HT1080 (cell line): ENCODE measurements around the gene OR2V1. TPM values are rescaled to one million over a fixed set of nuclear protein-coding genes. Genes with fewer than 3 reads are reported as not detected.
"Not testable (repeated sequence)": the region's sequence is repeated elsewhere in the genome, so short reads cannot be mapped to it uniquely, and the experiment has no call there.

Experiments
- DNase-seq: peaks from one replicate; pipeline ENCODE4 v3.0.0-alpha.2; 2015; ENCODE audit warnings: low read depth
- polyA plus RNA-seq, 2 experiments: library from polyadenylated mRNA; depleted of rRNA; stranded (reverse); fragments of >200 nt; gene quantifications; 2 replicates each; pipeline ENCODE4 v1.2.3, GENCODE V29; 2015
- total RNA-seq: library from RNA; depleted of rRNA; stranded (reverse); fragments of >200 nt; shearing (Covaris generic); gene quantifications from 2 replicates; pipeline ENCODE4 v1.2.3, GENCODE V29; 2014; rRNA removed

Gene OR2V1, protein sequence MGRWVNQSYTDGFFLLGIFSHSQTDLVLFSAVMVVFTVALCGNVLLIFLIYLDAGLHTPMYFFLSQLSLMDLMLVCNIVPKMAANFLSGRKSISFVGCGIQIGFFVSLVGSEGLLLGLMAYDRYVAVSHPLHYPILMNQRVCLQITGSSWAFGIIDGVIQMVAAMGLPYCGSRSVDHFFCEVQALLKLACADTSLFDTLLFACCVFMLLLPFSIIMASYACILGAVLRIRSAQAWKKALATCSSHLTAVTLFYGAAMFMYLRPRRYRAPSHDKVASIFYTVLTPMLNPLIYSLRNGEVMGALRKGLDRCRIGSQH
- total RNA-seq: not detected in 2 replicates
- not detected in 2 replicates for polyA plus RNA-seq (2015; cell fraction: cytosol; rRNA removed)
- polyA plus RNA-seq (2015; cell fraction: nucleus; rRNA removed): not detected in 2 replicates

GRCh38 chr5:181130832-181131496 is at the start of gene OR2V1:
Gene OR2V1, minus strand, starts transcription at chr5:181131169. Its CDS starts 5,865 bp downstream, at chr5:181125304.
- DNase-seq: no peak

- DNase-seq: not testable (repeated sequence)
Measured at GRCh38 chr5:181177559-181177958, 46.6 kb upstream of the OR2V1 start.

DNA sequence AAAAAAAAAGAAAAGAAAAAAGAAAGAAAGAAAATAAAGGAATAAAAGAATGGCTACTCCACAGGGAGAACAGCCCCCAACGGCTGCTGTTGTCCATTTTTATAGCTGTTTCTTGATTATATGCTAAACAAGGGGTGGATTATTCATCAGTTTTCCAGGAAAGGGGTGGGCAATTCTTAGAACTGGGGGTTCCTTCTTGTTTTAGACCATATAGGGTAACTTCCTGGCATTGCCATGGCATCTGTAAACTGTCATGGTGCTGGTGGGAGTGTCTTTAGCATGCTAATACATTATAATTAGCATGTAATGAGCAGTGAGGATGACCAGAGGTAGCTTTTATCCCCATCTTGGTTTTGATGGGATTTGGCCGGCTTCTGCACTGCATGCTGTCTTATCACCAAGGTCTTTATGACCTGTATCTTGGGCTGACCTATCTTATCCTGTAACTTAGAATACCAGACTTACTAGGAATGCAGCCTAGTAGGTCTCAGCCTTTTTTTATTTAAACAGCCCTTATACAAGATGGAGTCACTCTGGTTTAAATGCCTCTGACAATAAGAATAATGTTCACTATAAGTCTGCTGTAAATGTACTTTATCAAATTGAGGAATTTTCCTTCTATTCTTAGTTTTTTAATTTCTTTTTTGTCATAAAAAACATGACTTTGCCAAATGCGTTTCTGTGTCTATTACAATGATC is 45.4 kb upstream of the OR2V1 start:
- no peak for DNase-seq

GRCh38 chr5:181173420-181174342 is 42.7 kb upstream of the OR2V1 start:
- DNase-seq: peak; percentile 98

DNA sequence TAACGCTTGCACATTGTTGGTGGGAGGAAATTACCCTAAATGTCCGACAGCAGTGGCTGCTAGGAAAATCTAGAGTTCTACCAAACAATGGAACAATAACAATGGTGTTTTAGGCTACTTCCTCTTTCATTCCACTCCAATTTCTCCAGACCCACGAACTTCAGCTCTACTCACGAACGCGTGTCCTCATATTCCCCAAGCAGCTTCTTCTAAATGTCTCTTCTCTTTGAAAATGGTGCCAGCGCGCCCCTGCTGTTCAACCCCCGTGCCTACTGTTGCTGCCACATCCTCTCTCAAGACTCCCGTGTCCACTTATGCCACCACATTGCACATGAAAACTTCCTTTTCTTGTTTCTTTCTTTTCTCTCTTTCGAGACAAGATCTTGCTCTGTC is 42.1 kb upstream of the OR2V1 start:
- DNase-seq: no peak

- DNase-seq: no peak
Measured at GRCh38 chr5:181171782-181172181, 40.8 kb upstream of the OR2V1 start.

DNA sequence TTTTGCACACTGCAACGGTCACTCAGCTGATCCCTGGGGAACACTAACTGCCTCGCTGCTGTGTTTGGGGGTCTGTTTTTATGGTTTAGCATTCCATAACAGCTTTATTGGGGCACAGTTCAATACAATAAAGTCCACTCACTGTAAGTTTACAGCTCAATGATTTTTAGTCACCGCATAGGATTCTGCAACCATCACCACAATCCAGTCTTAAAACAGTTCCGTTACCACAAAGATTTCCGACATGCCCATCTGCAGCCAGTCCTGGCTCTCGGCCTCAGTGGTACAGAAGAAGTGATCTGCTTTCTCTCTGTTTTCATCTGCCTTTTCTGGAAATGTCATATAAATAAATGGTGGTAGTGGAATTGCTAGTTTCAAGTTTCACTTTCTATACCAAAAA is 40.0 kb upstream of the OR2V1 start:
- no peak for DNase-seq

GRCh38 chr5:181170237-181170825 is 39.4 kb upstream of the OR2V1 start:
- DNase-seq: no peak

GRCh38 chr5:181169459-181170236 is 38.7 kb upstream of the OR2V1 start:
- peak; percentile 96 for DNase-seq

DNA sequence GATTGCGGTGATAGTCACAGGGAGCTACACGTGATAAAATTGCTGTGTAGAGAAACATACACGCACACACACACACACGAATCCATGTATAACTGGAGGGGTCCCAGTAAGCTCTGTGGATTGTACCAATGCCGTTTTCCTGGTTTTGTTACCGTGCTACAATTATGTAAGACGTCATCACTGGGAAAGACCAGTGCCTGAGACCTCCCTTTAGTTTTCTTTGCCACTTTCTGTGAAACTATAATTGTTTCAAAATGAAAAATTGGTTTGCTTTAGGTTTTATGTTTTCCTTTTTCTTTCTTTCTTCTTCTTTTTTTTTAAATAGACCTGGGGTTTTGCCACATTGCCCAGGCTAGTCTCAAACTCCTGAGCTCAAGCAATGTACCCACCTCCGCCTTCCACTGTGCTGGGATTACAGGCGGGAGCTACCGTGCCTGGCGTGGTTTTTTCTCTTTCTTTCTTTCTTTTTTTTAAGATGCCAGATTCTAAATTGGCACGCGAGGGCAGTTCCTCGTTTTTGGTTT is 37.7 kb upstream of the OR2V1 start:
- DNase-seq: no peak

DNA sequence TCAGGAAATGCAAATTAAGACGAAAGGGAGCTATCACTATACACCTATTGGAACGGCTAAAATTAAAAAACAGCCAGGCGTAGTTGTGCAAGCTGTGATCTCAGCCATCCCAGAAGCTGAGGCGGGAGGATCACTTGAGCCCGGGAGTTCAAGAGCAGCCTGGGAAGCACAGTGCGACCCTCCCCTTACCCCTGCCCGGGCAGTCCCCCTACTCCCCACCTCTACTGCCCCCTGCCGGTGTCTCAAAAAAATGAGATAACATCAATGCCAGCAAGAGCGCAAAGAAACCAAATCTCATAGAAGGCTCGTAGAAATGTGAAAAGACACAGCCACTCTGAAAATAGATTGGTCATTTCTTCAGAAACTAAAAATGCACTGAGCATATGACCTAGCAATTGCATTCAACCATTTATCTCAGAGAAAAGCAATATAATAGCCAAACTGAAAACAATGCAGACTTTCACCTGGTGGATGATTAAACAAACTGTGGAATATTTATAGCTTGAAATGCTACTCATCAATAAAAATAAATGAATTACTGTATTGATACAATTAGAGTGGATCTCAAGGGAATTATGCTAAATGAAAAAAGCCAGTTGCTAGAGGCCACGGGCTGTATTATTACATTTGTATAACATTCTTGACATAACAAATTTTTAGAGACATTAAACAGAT is 37.0 kb upstream of the OR2V1 start:
- no peak for DNase-seq

GRCh38 chr5:181166812-181167733 is 36.1 kb upstream of the OR2V1 start:
- no peak for DNase-seq

GRCh38 chr5:181164076-181164952 is 33.3 kb upstream of the OR2V1 start:
- peak; percentile 79 for DNase-seq

GRCh38 chr5:181163487-181164075 is 32.6 kb upstream of the OR2V1 start:
- peak; percentile 24 for DNase-seq

- DNase-seq: no peak
Measured at GRCh38 chr5:181161534-181162175, 30.7 kb upstream of the OR2V1 start.
